Measurements from ENCODE around the gene TCERG1L. TPM values are rescaled to one million over a fixed set of nuclear protein-coding genes. Genes with fewer than 3 reads are reported as not detected.
"Not testable (repeated sequence)": the region's sequence is repeated elsewhere in the genome, so short reads cannot be mapped to it uniquely, and the experiment has no call there.

The TCERG1L gene
- total and polyA plus RNA-seq, 2 donors: 0.11 to 0.32 TPM

DNA sequence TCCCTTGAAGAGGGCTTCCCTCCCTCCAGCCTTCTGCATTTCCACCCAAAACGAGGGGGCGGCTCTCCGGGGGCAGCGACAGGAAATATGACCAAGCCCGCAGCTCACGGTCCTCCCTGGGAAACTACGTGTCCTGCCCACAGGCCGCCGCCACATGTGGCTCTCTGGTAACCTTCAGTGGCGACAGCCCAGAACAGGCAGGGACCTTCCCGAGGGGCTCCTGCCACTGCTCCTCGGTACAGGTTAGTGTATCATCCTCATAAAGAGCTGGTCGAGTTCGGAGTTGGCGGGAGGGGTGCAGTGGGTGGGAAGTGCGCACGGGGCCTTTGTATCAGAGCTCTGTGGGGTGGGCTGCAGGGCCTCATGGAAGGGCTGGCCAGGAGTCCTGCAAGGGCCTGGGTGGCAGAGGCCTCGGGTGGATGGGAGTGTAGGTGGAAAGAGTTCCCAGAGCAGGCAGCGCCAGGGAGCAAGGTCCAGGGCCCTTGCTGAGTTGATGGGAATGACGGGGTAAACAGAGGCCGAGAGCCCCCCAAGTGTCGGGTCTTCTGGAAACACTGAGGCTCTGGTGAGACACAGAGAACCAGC lies 66.0 kb downstream of the TCERG1L start:
- no peaks in the 10 kb centered on the region for H3K4me1 ChIP-seq (ENCODE audit: insufficient read depth)
- WGBS: 81% methylated on average over 22 of the region's 22 CpGs
- no peaks in the 10 kb centered on the region for H3K36me3 ChIP-seq (ENCODE audit: insufficient read depth)
- no peak for DNase-seq (ENCODE audit: extremely low spot score)
- no peak overlapping the region for H3K27ac ChIP-seq (ENCODE audit: low read depth)
- no peak overlapping the region for H3K4me3 ChIP-seq (ENCODE audit: low read depth, low read length)

DNA sequence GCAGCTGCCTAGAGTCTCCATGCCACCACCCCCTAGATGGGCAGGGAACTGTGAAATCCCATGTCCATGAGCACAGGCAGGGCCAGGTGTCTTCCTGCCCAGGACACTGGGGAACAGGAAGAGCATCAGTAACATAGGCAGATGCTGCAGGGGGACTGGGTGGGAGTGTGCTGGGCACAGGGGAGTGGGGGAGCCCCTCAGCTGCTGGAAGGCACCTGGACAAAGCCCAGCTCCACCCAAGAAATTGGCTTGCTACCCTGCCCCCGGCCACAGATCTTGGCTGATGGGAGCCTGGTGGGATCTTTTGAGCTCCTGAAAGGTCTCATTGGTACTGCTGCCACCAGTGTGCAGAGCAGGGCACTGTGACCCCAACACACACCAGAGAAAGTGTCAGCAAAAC lies 66.7 kb downstream of the TCERG1L start:
- H3K36me3 ChIP-seq (ENCODE audit: insufficient read depth): no peaks in the 10 kb centered on the region
- no peak overlapping the region for H3K4me3 ChIP-seq (ENCODE audit: low read depth, low read length)
- WGBS: 87% methylated on average over 1 of the region's 1 CpG
- DNase-seq (ENCODE audit: extremely low spot score): no peak
- no peak overlapping the region for H3K27ac ChIP-seq (ENCODE audit: low read depth)
- no peaks in the 10 kb centered on the region for H3K4me1 ChIP-seq (ENCODE audit: insufficient read depth)

DNA sequence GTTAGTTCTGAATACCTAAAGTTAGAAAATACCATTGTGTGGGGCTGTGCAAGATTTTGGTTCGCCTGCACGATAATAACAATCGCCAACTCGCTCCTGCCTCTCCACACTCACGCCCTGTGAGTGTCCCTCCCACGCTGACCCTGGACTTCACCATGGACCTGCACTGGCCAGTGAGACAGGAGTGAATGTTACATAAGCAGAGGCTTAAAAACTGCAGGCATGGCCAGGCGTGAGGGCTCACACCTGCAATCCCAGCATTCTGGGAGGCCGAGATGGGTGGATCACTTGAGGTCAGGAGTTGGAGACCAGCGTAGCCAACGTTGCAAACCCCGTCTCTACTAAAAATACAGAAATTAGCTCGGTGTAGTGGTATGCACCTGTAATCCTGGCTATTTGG lies 68.4 kb downstream of the TCERG1L start:
- no peak overlapping the region for H3K4me3 ChIP-seq (ENCODE audit: low read depth, low read length)
- H3K27ac ChIP-seq (ENCODE audit: low read depth): no peak overlapping the region
- no peaks in the 10 kb centered on the region for H3K4me1 ChIP-seq (ENCODE audit: insufficient read depth)
- H3K36me3 ChIP-seq (ENCODE audit: insufficient read depth): no peaks in the 10 kb centered on the region
- WGBS: 83% methylated on average over 12 of the region's 12 CpGs
- DNase-seq (ENCODE audit: extremely low spot score): no peak

DNA sequence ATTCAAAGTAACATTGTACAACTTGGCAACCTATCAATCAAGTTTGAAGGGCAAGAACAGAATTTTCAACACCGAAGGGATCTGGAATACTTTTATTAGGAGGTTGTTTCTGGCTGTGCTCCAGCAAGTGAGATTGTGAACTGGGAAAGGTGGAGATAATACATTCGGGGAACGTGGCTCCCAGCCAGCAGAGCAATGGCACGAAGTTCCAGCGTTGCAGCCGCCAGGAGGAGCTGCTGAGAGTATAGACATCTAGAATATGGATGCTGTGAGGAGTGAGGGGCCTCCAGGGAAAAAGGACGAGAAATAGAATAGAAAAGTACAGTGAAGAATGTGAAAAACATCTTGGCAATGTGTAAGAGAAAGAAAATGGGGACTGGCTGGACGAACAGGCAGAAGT lies 69.5 kb downstream of the TCERG1L start:
- Histone ChIP-seq H3K4me3 (ENCODE audit: low read depth, low read length) (no peak overlapping the region), H3K27ac (ENCODE audit: low read depth) (no peak overlapping the region), H3K4me1 (ENCODE audit: insufficient read depth) (no peaks in the 10 kb centered on the region), H3K36me3 (ENCODE audit: insufficient read depth) (no peaks in the 10 kb centered on the region)
- whole genome bisulfite sequencing: 10% methylated on average over 8 of the region's 8 CpGs
- DNase-seq (ENCODE audit: extremely low spot score): no peak

DNA sequence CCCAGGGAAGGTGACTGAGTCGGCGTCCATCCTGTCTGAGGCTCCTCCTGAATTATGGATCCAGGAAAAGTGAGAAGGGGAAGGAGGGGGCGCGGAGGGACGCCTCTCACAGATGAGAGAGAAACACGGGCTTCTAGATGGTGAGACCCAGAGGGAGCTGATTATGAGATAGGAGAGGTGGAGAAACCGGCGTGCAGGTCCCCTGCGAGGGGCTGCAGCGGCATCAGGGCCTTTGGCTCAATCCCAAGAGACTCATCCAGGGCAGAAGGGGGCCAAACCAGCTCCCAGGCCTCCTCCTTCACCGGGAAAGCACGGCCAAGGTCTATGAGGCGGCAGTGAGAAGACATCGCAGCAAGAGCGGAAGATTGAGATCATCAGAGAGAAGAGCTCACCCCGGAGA lies 70.8 kb downstream of the TCERG1L start:
- no peak overlapping the region for H3K4me3 ChIP-seq (ENCODE audit: low read depth, low read length)
- DNase-seq (ENCODE audit: extremely low spot score): no peak
- 72% methylated on average over 16 of the region's 16 CpGs for WGBS
- no peaks in the 10 kb centered on the region for H3K4me1 ChIP-seq (ENCODE audit: insufficient read depth)
- no peaks in the 10 kb centered on the region for H3K36me3 ChIP-seq (ENCODE audit: insufficient read depth)
- no peak overlapping the region for H3K27ac ChIP-seq (ENCODE audit: low read depth)

DNA sequence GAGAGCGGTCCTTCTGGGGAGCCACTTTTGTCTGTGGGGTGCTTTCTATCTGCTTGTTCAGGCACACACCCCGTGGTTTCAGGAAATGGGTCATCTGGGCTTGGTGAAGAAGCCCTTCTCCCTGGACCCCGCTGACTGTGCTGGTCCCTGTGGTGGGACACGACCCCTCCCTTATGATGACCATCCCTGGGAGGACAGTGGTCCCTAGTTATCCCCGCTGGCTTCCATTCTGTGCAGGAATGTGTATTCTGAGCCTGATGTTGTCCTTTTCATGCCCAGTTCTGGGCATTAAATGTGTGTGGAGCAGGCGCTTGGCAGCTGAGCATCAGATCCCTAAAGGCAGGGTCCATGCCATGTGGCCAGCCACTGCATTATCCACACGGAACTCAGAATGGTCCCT lies 71.6 kb downstream of the TCERG1L start:
- WGBS: 78% methylated on average over 7 of the region's 7 CpGs
- Histone ChIP-seq H3K4me1 (ENCODE audit: insufficient read depth) (no peaks in the 10 kb centered on the region), H3K27ac (ENCODE audit: low read depth) (no peak overlapping the region), H3K4me3 (ENCODE audit: low read depth, low read length) (no peak overlapping the region), H3K36me3 (ENCODE audit: insufficient read depth) (no peaks in the 10 kb centered on the region)
- DNase-seq (ENCODE audit: extremely low spot score): no peak

DNA sequence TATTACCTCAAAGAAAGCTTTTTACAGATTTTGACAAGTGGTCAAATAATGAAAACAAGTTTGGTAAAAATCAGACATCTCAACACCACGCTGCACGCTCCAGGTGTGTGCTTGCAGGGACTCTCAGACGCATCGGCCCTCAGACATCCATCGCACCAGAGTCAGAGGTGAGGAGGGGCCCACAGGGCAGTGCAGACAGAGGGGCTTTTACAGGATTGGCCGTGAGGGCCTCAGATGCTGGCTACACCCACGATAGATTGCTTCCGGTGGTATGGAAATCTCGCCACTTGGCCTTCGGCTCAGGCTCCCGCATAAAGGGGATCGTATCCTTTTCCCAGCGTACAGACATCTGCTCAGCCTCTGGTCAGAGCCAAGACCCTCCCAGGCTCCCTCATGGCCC lies 72.1 kb downstream of the TCERG1L start:
- Histone ChIP-seq H3K4me3 (ENCODE audit: low read depth, low read length) (no peak overlapping the region), H3K36me3 (ENCODE audit: insufficient read depth) (no peaks in the 10 kb centered on the region), H3K27ac (ENCODE audit: low read depth) (no peak overlapping the region), H3K4me1 (ENCODE audit: insufficient read depth) (no peaks in the 10 kb centered on the region)
- WGBS: 43% methylated on average over 13 of the region's 13 CpGs
- DNase-seq (ENCODE audit: extremely low spot score): no peak

DNA sequence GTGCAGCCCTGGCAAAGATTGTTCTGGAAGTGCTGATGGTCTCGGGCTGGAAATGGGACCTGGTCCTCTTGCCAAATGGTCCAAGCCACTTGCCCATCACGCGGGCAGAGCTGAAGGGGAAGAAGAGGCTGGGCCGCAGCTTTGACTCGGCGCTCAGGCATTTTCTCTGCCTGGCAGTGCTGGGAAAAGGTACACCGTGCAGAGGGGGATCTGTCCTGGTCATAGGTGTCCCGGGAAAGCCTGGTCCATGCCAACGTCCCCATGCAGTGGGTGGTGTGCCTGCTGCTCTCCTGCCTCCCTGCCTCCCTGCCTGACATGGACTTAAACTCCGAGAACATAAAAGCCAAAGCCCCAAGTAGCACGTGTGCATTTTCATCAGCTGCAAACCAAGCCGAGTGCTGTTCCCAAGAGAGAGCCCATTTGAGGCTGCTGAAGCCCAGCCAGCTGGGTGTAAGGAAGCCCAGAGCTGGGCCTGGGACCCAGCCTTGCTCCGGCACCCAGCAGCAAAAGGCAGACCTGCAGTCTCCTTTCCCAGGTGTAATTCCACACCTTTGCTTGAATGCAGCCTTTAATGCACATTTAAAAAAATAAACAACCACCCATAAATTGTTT lies 72.7 kb downstream of the TCERG1L start:
- WGBS: 76% methylated on average over 13 of the region's 13 CpGs
- Histone ChIP-seq H3K4me3 (ENCODE audit: low read depth, low read length) (no peak overlapping the region), H3K4me1 (ENCODE audit: insufficient read depth) (no peaks in the 10 kb centered on the region), H3K27ac (ENCODE audit: low read depth) (no peak overlapping the region), H3K36me3 (ENCODE audit: insufficient read depth) (no peaks in the 10 kb centered on the region)
- DNase-seq (ENCODE audit: extremely low spot score): no peak

DNA sequence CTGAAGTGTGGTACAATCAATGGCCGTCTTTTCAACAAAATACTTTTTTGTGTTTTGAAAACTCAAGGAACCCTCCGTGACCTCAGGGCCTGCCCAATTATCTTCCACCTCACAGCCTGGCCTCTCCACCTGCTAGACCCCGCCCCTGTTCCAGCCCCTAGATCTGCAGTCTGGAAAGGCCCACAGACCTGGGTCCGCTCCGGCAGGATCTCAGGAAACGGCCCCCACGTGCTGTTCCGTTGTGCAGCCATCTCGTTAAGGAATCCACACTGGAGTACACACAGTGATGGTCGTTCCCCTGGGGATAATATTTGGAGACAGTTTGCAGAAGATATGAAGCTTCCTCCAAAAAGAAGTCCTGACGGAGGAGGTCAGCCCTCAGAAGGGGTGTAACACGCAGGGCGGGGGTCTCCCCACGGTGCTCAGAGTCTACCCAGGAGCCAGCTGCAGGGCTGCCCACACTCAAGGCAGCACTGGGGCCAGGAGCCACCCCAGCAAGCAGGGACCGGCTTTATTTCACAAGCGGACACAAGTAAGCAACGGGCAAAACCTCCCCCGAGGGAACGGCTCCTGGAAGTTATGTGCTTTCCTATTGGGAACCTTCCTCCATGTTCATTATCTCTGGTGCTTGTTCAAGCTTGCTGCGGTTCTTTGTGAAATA lies 73.4 kb downstream of the TCERG1L start:
- Histone ChIP-seq H3K4me1 (ENCODE audit: insufficient read depth) (no peaks in the 10 kb centered on the region), H3K4me3 (ENCODE audit: low read depth, low read length) (no peak overlapping the region), H3K36me3 (ENCODE audit: insufficient read depth) (no peaks in the 10 kb centered on the region), H3K27ac (ENCODE audit: low read depth) (no peak overlapping the region)
- DNase-seq (ENCODE audit: extremely low spot score): no peak
- WGBS: 85% methylated on average over 20 of the region's 20 CpGs

DNA sequence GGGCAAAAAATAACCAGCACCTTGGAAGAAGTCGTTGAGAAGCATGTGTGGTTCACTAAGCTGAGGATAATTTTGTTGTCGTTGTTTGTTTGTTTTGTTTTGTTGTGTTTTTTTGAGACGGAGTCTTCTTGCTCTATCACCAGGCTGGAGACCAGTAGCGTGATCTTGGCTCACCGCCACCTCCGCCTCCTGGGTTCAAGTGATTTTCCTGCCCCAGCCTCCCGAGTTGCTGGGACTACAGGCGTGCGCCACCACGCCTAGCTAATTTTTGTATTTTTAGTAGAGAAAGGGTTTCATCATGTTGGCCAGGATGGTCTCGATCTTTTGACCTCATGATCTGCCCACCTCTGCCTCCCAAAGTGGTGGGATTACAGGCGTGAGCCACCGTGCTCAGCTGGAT lies 76.9 kb downstream of the TCERG1L start:
- not testable (repeated sequence) for H3K27ac ChIP-seq (ENCODE audit: low read depth); H3K4me1 ChIP-seq (ENCODE audit: insufficient read depth); H3K4me3 ChIP-seq (ENCODE audit: low read depth, low read length); DNase-seq (ENCODE audit: extremely low spot score); H3K36me3 ChIP-seq (ENCODE audit: insufficient read depth)
- WGBS: 94% methylated on average over 13 of the region's 13 CpGs

DNA sequence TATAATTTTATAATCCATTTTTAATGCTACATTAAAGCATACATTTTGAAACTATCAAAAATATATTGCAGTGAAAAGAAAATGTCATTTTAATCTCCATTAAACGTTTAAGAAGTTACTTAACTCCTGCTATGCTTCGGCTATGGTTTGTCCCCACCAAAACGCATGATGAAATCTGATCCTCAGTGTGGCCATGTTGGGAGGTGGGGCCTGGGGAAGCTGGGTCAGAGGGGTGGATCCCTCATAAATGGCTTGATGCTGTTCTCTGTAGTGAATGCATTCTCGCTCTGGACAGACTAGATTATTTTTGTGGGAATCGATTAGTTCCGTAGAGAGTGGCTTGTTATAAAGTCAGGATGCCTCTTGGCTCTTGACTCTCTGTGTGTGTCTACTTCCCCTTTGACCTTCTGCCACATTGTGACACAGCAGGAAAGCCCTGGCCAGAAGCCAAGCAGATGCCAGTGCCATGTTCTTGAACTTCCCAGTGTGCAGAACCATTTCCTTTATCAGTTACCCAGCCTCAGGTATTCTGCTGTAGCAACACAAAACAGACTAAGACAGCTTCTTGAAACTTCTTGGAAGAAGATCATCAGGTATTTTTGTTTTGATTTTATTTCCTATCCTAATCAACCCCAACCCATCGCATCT lies 77.8 kb downstream of the TCERG1L start:
- Histone ChIP-seq H3K27ac (ENCODE audit: low read depth) (no peak overlapping the region), H3K4me1 (ENCODE audit: insufficient read depth) (no peaks in the 10 kb centered on the region), H3K36me3 (ENCODE audit: insufficient read depth) (no peaks in the 10 kb centered on the region), H3K4me3 (ENCODE audit: low read depth, low read length) (no peak overlapping the region)
- no peak for DNase-seq (ENCODE audit: extremely low spot score)
- WGBS: 47% methylated on average over 7 of the region's 7 CpGs

DNA sequence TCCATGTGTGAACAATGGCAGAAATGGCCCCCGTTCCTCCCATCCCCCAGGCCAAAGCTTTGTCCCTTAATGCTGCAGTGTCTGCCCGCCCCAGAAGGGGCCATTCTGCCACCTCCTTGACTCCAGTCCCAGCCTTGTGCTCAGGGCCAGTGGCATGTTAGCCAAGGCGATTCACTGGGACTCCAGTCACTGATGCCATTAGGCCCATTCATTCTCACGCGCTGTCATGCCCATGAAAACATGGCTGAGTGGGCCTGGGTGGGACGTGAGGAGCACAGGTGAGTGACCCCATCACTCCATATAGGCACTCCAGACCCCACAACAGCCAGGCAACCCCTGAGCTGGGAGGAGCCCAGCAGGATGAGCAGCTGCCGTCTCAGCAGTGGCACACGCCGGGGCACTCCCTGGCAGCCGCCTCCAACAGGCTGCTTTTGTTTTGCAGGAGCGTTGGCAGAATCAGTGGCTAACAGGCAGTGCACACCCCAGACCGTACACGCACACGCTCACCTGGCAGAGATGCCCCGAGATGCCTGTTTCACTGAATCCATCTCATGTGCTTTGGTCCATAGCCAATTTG lies 79.5 kb downstream of the TCERG1L start:
- H3K4me3 ChIP-seq (ENCODE audit: low read depth, low read length): no peak overlapping the region
- no peaks in the 10 kb centered on the region for H3K36me3 ChIP-seq (ENCODE audit: insufficient read depth)
- H3K27ac ChIP-seq (ENCODE audit: low read depth): no peak overlapping the region
- WGBS: 77% methylated on average over 15 of the region's 15 CpGs
- no peaks in the 10 kb centered on the region for H3K4me1 ChIP-seq (ENCODE audit: insufficient read depth)
- no peak for DNase-seq (ENCODE audit: extremely low spot score)

DNA sequence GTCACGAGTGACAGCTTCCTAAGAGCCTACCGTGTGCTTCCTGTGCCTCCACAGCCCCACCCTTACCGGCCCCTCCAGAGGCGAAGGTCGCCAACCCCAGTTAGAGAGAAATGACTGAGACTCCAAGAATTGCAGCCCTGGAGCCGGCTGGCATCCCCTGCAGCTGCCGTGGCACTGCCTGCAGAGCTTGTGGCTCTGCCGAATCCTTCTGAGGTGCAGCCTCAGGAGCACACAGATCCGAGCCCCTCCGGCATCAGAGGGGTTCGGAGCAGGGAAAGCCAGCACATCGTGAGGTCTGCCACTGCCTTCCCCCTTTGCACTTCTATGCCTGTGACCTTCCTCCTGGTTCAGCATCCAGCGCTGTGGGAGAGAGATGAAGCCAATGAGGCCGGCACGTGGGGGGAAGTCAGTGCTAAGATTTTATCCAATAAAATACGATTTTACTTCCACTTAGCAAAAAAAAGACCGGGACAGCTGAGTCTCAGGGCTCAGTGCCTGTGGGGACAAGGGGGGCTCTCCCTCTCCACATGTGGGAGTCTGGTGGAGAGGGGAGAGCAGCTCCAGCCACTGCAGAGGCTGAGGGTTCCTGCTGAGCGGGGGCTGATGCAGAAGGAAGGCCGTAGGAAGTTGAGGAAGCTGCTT lies 80.1 kb downstream of the TCERG1L start:
- no peak for DNase-seq (ENCODE audit: extremely low spot score)

More for the DNA sequence above, 80.1 kb downstream of the TCERG1L start:
- Histone ChIP-seq H3K4me3 (ENCODE audit: low read depth, low read length) (no peak overlapping the region), H3K4me1 (ENCODE audit: insufficient read depth) (no peaks in the 10 kb centered on the region), H3K27ac (ENCODE audit: low read depth) (no peak overlapping the region), H3K36me3 (ENCODE audit: insufficient read depth) (no peaks in the 10 kb centered on the region)
- WGBS: 55% methylated on average over 19 of the region's 19 CpGs
